GM18526 (cell line): ENCODE data around the gene SIX3.

ENCODE experiments used
- POLR2A ChIP-seq: IDR thresholded peaks from 3 replicates; pipeline ENCODE4 v1.6.1; 2011; ENCODE audit not compliant: insufficient read length; ENCODE audit errors: extremely low read depth

SIX3 gene

GRCh38 chr2:44941551-44942234 is at the start of gene SIX3:
SIX3 (plus strand) TSS chr2:44941702; CDS start chr2:44942105, 403 bp downstream.
- TF ChIP-seq POLR2A: no peak

GRCh38 chr2:44894058-44894457 is 47.4 kb upstream of the SIX3 start:
- no peak for TF ChIP-seq POLR2A

GRCh38 chr2:44895061-44895460 is 46.4 kb upstream of the SIX3 start:
- TF ChIP-seq POLR2A: no peak

GRCh38 chr2:44897406-44897805 is 44.1 kb upstream of the SIX3 start:
- no peak for TF ChIP-seq POLR2A

- TF ChIP-seq POLR2A: no peak
Observed at GRCh38 chr2:44902217-44903137, 39.0 kb upstream of the SIX3 start.

- no peak for TF ChIP-seq POLR2A
Observed at GRCh38 chr2:44904578-44904977, 36.9 kb upstream of the SIX3 start.

GRCh38 chr2:44906972-44907371 is 34.5 kb upstream of the SIX3 start:
- TF ChIP-seq POLR2A: no peak

- no peak for TF ChIP-seq POLR2A
Observed at GRCh38 chr2:44909831-44910230, 31.7 kb upstream of the SIX3 start.

- TF ChIP-seq POLR2A: no peak
Observed at GRCh38 chr2:44912660-44913059, 28.8 kb upstream of the SIX3 start.

- no peak for TF ChIP-seq POLR2A
Observed at GRCh38 chr2:44916291-44916690, 25.2 kb upstream of the SIX3 start.

- TF ChIP-seq POLR2A: no peak
Observed at GRCh38 chr2:44918095-44918775, 23.3 kb upstream of the SIX3 start.

- TF ChIP-seq POLR2A: no peak
Observed at GRCh38 chr2:44920751-44921150, 20.8 kb upstream of the SIX3 start.

- TF ChIP-seq POLR2A: no peak
Observed at GRCh38 chr2:44922776-44923175, 18.7 kb upstream of the SIX3 start.

- TF ChIP-seq POLR2A: no peak
Observed at GRCh38 chr2:44925561-44926136, 15.9 kb upstream of the SIX3 start.

- no peak for TF ChIP-seq POLR2A
Observed at GRCh38 chr2:44926957-44927356, 14.5 kb upstream of the SIX3 start.
